Stimulated activated CD4-positive, alpha-beta T cell treated with anti-CD3 and anti-CD28 coated beads, Interleukin-12 subunit alpha, Interleukin-12 subunit beta, amount 100 ng/mL, for 24 hours (primary cell): Measurements from ENCODE around the gene ATP2B2.

ENCODE experiments used
- DNase-seq, 2 experiments: peaks; one replicate each; pipeline ENCODE4 v3.0.0-alpha.2; 2020; ENCODE audit warnings: low read depth in 2 of 2

ATP2B2 gene

DNA sequence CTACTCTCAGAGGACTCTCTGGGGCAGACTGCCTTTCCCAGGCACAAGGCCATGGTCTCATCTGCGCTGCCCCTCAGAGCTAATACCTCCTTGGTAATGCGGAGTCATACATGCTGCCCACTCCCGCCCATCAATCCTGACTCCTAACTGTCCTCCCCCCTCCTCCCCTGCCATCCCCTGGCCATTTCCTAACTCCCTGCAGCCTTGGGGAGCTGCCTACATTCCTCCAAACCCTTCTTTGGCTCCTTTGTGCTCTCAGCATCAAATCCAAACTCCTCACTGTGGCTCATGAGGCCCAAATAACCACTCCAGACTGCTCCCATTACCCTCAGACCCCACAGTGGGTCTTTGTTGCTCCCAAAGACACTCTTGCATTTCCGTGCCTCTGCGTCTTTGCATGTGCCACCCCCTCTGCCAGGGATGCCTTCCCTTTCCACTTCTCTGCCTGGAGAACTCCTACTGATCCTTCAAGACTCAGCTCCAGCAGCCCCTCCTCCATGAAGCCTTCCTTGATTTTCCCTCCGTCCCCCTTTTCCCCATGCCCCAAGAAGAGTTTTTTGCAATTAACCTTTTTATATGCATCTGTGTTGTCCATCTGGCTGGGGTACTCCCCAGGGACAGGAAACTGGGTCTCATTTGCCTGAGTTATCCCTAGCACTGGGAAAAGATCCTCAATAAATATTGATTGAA lies 5.5 kb upstream of the ATP2B2 start:
- no peak for DNase-seq

DNA sequence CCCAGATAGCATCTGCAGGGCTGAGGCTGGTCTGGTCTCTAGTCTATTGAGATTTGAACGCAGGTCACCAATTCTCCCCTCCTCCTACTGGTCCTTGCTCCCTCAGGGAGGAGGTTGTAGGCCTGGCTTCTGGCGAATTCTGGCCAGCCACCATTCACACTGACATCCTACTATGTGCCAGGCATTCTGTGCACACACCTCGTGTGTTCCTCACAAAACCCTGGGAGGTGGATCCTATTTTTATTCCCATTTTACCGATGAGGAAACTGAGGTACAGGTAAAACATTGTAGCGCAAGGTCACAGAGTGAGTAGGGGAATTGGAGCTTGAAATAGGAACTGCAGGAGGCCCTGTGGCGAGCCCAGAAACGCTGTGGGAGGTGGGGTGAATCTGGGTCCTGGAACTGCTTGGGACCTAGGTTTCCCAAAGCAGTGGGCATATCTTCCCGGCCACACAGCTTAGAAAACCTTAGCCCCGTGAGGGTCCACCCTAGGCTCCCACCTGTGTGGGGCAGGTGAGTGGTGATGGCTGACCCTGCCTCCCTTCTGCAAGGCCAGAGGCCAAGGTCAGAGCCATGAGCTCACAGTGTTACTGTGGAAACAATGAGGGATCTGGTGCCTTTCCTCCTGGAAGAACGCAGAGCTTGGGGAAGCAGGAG lies 4.8 kb upstream of the ATP2B2 start:
- DNase-seq = no peak

DNA sequence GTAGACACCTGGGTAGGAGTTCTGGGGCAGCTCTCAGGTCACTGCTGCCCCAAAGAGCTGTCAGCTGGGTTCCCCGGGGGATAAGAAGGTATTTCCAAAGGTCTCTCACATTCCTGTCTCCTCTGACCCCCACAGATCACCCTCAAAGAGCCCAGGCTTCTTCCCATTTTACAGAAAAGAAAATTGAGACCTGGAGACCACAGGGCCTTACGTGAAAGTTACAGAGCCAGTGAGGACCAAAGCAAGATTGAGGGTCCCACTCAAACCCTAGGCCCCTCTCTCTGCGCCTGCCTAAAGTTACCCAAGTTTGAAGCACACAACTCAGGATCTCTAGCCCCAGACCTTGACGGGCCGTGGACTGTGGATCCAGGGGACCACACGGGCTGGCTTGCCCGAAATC lies 3.9 kb upstream of the ATP2B2 start:
- no peak for DNase-seq

DNA sequence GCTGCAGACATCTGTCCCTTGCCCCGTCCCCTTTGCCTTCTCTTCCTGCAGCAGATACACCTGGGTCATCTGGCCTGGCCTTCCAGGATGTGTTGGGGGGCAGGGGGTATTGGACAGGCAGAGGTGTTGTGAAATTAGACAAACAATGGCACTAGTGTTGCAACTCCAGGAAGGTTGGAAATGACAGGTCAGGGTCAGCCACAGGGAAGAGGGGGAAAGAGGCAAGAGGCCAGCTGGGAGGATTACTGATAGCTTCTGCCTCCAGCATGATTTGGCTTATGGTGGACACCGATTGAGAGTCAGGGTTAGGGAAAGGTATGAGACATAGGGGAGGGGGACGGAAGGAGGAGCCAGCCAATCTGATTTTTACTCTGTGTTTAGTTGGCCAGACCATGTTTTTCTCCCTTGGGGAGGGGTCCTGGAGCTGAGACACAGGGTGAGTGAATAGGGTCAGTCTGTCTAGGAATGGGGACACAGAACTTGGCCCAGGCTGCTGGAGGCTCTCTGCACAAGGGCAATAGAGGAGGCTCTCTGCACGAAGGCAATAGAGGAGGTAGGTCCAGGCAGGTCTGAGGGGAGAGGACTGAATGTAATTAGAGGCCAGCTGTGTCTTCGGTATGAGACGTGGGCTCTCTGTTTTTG lies 3.4 kb upstream of the ATP2B2 start:
- no peak for DNase-seq

DNA sequence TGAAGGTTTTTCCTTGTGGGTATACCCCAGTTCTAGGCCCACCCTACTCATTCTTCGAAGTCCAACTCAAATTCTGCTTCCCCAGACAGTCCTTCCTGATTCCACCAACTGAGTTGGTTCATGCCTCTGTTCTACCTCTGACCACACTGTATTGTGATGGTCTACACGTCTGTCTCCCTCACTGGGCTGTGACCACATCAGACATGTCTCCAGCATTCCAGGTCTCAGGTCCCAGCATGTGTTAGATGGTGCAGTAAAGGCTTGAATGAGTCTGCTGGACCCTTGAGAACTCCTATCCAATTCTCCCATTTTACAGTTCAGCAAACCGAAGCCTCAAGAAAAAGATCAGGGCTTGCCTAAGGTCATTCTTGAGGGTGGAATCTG lies 2.8 kb upstream of the ATP2B2 start:
- no peak for DNase-seq

DNA sequence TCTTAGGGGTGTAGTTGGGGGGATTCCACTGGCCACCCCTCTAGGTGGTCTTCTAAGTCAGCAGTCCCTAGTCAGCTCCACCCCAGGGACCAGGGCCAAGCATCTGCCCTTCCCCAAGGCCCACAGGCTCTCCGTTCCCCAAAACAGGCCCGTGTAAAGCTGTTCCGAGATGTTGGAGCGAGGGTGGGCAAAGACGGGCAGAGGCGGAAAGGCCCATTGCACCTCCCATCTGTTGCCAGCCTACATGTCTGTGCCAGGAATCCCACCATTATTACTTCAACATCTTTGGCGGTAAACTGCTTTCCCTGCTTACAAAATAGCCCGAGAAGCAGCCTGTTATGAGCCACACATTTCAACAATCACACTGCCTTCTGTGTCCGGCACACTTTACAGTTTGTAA lies 1.9 kb upstream of the ATP2B2 start:
- no peak for DNase-seq

DNA sequence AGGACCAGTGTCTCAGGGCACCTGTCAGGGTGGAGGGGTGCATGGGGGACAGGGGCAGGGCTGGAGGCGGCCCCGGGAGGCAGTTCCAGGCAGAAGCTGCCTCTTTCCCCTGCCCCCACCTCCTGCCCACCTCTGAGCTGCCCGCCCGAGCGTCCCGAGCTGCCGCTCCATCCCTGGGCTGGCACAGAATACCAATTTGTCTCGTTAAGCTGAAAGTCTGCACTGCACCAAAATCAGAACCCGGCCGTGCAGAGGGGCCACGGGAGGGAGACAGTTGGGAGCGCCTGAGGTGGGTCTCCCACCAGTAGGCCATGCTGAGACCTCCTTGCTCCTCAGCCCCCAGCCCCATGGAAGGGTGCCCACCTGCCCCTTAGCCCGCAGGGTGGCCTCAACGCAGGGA lies 1.3 kb upstream of the ATP2B2 start:
- no peak for DNase-seq

DNA sequence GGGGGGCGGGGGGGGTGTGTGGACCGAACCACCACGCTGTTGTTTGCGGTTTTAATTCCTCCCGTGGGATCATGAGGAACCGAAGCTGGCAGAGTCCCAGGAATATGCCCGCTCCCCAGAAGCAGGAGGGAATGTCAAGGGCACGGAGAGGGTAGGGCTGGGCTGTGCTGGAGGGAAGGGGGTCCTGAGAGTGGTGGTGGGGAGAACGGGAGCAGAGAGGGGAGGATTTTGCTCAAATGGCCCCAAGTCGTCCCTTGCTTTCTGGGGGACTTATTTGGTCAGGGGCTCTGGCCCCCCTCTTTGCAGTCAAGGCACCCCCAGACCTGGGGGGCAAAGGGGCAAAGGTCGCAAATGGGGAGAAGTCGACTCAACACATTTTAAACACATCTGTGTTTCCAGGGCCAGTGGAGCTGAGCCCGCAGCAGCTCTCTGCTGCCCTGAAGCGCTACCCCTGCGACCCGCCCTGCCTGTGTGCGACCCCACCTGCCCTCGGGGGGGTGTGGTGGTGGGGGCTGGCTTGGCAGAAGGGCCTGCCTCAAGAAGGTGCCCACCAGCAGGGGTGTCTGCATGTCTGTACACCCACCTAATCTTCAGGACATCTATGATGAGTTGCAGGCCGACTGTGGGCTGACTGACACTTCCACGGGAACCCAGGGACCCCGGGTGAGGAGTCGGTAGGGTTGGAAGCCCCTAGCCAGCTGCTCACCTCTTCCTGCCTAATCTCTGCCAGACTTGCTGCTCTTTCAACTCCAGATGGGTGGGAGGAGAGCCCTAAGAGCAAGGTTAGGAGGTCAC lies 602 bp upstream of the ATP2B2 start:
- DNase-seq = no peak

DNA sequence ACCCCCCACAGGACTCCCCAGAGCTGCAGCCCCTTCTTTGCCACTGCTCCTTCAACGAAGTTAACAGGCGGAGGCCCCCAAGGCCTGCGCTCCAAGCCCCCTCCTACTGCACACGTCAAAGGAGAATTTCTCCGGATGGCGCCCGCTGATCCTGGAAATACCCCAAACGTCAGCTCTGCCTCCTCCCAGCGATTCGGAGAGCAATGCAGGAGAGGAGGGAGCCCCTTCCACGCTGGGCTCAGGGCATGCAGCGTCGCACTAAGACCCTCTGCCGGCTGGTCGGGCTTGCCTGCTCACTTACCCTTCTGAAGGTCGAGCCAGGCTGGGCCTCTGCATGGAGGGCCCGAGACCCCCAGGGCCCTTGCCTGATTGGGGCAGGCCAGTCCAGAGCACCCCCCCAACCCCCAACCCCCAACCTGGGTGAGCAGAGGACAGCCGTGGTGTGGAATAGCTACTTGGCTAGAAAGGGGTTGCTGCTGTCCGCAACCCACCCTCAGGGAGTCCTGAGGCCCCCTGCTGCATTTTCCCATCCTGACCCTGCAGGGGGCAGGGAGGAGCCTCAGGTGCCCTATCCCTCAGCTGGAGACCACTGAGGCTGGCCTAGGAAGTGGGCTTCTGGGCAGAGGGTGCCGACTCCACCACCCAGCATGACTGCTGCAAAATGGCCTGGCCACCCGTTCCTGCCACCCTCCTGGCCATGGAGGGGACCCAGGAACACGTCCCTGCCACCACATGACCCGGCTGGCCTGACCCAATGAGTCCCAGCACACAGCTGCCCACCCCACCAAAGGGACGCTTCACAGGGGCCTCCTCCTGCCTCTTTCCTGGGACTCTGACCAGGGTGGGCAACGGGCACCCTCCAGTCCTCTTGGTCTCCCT lies 976 bp downstream of the ATP2B2 start:
- no peak for DNase-seq

DNA sequence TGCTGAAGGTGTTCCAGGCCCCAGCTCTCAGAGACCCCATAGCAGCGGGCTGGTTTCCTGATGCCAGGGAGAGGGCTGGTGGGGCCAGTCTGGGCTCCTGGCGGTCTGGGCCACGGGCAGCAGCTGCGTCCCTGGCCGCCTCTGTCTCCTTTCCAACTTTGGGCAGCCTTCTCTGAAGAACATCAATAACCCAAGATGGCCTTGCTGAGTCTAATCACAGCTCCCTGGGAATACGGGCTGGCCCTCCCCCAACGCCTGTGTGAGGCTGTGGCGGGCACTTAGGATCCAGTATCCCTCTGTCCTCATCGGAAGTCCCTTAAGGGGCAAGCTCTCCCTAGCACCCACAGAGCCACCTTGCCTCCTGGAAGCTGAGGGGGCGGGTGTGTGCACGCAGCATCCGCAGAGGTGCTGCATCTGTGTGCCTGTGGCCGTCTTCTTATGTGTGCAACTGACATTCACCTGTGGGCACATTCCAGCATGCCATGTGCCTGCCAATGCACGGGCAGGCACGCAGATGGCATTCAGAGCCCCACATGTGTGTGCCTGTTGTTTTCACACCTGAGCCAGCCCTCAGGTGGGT lies 2.1 kb downstream of the ATP2B2 start:
- DNase-seq = no peak

DNA sequence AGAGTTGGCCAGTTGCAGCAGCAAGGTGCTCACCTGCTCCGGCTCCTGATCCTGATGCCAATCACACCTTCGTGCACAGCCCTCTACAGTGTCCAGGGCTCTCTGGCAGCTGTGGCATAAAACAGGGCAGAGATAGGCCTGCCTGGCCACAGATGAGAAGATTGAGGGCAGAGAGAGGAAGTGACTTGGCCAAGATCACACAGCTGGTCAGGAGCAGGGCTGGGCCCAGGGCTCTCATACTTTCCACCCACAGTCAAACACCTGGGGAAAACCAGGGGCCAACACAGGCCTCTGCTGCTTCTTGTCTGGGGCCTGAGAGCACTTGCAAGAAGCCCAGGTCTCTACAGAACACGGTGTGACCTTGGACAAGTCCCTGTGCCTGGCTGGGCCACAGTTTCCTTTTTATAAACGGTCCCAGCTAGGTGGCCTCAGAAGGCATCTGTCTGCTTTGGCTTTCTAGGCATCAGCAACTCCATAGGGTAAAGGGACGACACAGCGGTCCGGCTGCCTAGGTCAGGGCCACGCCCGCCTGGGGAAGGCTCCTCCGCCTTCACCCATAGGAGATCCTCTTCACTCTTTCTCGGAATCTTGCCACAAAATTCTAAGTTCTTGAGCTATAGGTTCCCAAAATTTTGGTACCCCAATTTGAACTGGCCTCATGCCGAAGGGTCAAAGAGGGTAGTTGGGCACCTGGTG lies 3.1 kb downstream of the ATP2B2 start:
- DNase-seq = no peak

DNA sequence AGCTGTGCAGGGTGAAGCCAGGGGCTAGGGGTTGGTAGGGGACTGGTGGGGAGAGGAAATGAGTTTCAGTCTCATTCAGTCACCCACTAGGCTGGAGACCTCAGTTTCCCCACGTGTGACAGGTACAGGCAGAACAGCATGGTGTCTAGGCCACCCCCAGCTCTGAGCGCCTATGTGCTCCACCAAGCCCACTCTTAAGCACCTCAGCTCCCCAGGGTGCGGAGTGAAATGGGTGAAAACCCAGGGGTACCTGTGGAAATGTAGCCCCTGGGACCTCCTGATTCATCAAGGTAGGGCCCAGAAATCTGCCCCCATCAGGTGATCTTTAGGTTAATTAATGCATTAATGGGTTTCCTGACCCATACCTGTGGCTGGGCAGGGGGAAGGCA lies 3.7 kb downstream of the ATP2B2 start:
- no peak for DNase-seq

DNA sequence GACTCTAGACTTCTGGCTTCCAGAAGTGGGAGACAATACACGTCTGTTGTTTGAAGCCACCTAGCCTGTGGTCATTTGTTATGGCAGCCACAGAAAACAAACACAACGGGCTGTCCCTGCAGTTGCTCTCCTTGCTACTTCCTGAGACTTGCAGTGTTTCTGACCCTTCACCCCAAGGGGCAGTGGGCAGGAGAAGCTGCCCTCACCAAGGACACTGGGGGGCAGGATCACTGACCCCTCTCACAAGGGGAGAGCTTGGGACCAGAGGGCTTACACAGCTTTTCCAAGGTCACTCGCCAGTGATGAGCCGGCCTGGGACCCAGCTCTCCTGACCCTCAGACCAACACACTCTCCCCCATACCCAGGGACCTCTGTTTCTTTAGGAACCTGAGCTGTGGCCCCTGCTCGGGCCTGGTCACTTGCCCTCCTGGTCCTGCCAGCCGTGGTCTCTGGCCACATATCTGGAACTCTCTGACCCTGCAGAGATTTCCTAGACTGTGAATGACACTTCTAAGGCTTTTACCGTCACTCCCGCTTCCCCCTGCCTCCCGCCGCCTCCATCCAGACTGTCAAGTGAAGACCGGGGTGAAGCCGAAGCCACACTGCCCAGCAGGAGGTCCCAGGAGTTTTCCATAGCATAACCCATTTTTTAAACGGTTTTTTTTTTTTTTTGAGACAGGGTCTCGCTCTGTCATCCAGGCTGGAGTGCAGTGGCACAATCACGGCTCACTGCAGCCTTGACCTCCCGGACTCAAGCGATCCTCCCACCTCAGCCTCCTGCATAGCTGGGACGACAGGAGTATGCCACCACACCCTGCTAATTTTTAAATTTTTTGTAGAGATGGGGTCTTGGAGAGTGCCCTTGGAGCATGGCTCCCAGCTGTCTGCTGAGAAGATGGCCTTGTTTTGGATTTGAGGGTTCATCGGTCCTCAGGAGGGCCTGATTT lies 4.4 kb downstream of the ATP2B2 start:
- no peak for DNase-seq

DNA sequence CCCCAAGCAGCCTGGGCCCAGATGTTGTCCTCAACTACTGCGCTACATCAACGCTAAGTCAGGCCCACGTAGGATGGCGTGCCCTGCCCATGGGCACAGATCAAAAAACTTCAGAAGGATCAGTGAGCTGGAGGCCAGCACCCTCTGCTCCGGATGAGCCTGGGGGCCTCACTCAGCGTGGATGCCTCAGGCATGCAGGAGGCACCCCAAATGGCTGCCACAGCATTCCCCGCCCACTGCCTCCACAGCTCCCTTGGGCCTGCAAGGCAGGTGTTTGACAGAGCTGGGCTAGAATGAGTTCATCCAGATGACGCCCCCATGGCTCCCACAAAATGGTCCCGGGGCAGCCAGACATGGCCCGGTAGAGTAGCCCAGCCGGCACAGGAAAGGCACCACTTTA lies 7.1 kb downstream of the ATP2B2 start:
- no peak for DNase-seq

DNA sequence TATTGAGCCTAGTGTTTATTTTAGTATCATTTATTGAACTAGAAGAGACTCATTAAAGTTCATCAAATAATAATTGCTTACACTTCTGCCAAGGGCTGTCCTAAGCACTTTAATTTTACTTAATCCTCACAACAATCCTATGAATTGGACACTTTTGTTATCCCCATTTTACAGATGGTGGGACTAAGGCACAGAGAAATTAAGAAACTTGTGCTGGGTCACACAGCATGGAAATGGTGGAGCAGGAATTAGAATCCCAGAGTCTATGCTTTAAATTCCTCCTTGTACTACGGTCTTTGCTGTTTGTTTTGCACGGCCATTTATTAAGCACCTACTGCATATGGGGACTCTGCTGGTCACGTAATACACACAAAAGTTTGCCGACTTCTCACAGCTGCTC lies 7.9 kb downstream of the ATP2B2 start:
- DNase-seq = no peak

DNA sequence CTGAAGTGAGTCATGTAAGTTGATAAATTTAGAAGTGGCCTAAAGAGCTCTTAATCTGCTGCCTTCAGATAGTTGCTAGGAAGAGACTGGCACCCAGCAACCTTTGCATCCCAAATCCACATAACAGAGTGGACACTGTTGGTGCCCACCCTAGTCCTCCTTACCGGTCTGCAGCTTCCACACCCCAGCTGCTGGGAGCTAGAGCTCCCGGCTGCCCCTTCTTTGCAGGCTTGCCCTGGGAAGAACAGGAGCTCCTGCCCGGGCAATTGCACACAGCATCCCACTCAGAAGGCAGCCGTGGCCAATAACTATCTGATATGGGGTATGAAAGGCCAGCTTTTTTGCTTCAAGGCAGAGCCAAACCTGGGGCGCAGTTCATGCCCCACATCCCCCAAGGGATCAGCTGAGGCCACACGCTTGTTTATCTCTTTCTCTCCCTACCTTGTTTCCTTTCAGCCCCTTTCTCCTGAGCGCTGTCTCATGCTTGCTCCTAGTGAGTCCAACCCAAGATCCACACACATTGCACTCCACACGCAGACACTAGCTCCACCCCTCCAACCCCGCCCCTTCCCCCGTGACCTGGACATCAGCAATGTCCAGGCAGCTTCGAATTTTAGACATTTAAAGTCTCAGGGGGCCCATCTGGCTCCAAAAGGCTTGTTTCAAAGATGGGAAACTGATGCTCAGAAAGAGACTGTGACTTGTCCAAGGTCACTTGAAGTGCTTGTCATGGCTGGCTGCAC lies 9.1 kb downstream of the ATP2B2 start:
- no peak for DNase-seq

DNA sequence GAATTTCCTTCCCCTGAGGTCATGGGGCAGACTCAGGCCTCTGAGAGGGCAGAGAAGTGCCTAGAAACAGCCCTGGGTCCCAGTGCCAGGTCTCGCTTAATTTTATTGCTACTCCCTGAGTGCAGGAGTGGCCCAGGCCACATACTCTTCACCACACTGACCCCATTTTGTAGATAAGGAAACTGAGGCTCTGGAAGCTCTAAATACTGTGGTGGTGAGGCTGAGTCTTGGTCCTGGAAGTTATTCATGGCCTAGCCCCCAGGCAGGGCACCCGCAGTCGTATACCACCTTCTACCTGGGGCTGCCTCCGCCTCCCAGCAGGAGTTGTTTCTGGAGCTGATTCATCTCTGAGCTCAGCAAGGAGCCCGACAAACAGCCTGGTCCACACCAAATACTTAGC lies 9.8 kb downstream of the ATP2B2 start:
- no peak for DNase-seq

DNA sequence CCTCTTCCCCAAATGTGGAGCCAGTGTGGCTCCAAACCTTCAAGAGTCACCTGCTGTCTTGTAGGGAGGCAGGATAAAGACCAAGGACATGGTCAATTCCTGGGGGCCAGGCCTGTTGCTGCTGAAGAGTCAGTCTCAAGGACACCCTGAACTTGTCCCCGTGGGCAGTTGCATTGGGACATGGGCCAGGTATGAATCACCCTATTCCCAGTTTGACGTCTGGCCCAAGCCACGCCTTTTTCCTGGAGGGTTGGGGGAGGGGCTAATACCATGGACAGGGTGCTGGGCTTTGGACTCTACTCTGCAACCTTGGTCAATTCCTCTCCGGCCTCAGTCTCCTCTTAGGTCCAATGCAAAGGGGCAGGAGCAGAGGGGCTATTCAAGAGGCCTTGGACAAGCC lies 10.4 kb downstream of the ATP2B2 start:
- DNase-seq = no peak

DNA sequence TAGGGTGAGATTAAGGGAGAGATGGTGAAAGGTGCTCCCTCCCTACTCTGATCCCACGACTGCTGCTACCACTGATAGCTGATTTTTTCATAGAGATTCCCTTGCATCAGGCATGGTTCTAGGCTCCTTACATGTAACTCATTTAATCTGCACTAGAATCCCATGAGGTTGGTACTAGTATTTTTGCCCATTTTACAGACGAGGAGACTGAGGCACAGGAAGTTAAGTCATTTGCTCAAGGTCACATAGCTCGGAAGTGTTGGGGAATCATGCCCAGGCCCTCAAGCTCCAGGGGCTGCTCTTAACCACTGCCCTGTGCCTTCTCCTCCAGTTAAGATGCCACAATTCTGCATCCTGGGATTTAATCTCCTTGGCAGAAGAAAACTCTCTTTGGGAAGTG lies 11.2 kb downstream of the ATP2B2 start:
- no peak for DNase-seq
